ENCODE results near the gene ENAM. TPM values are rescaled to one million over a fixed set of nuclear protein-coding genes. Genes with fewer than 3 reads are reported as not detected.
"Not testable (repeated sequence)": the region's sequence is repeated elsewhere in the genome, so short reads cannot be mapped to it uniquely, and the experiment has no call there.

ENAM gene
- total RNA-seq, 4 donors from 2014 or later: under 0.01 to 0.10 TPM; not detected in 2

GRCh38 chr4:70658418-70658817 lies 29.9 kb downstream of the ENAM start:
- Histone ChIP-seq H3K36me3 (no peaks in the 10 kb centered on the region), H3K27ac (no peak overlapping the region), H3K4me3 (replicated peaks in 1 of 3) (no peak overlapping the region), H3K27me3 (no peaks in the 10 kb centered on the region), H3K4me1 (no peaks in the 10 kb centered on the region), H3K9me3 (no peaks in the 10 kb centered on the region)
- no peak for TF ChIP-seq POLR2A (IDR thresholded peaks at IDR 0.05)
- TF ChIP-seq CTCF (IDR thresholded peaks at IDR 0.05): no peak
- intact Hi-C loops (cut with DNase I): no loop called here
- no peak for DNase-seq
- WGBS, 2 donors: 72 to 74% methylated on average over 3 of the region's 3 CpGs

- H3K9me3 ChIP-seq: no peaks in the 10 kb centered on the region
- no peak overlapping the region for H3K4me3 ChIP-seq (replicated peaks in 1 of 3)
- H3K27me3 ChIP-seq: no peaks in the 10 kb centered on the region
- TF ChIP-seq CTCF (IDR thresholded peaks at IDR 0.05) (no peak), POLR2A (IDR thresholded peaks at IDR 0.05) (no peak)
- 86 to 93% methylated on average over 4 of the region's 4 CpGs for WGBS, 2 donors
- no peak overlapping the region for H3K27ac ChIP-seq
- H3K36me3 ChIP-seq: no peaks in the 10 kb centered on the region
- H3K4me1 ChIP-seq: no peaks in the 10 kb centered on the region
- intact Hi-C loops (cut with DNase I): no loop called here
- no peak for DNase-seq
Observed at GRCh38 chr4:70660106-70660505, 31.6 kb downstream of the ENAM start.

GRCh38 chr4:70661309-70661922 lies 32.9 kb downstream of the ENAM start:
- H3K27ac ChIP-seq; H3K4me3 ChIP-seq (replicated peaks in 1 of 3); intact Hi-C loops (cut with DNase I); DNase-seq; H3K27me3 ChIP-seq; H3K36me3 ChIP-seq; H3K9me3 ChIP-seq; H3K4me1 ChIP-seq: not testable (repeated sequence)
- 91 to 93% methylated on average over 5 of the region's 5 CpGs for WGBS, 2 donors

- TF ChIP-seq CTCF (IDR thresholded peaks at IDR 0.05): no peak
- no peak for TF ChIP-seq POLR2A (IDR thresholded peaks at IDR 0.05)
- intact Hi-C loops (cut with DNase I): no loop called here
- Histone ChIP-seq H3K4me1 (no peaks in the 10 kb centered on the region), H3K9me3 (no peaks in the 10 kb centered on the region), H3K27ac (no peak within 1 kb of the TSS), H3K4me3 (replicated peaks in 1 of 3) (no peak within 1 kb of the TSS), H3K27me3 (no peaks in the 10 kb centered on the region), H3K36me3 (no peaks in the 10 kb centered on the region)
- no peak for DNase-seq
- 83 to 87% methylated on average over 1 of the region's 1 CpG for WGBS, 2 donors
Observed at GRCh38 chr4:70666369-70666768, 37.8 kb downstream of the ENAM start, which contains the start of gene JCHAIN. TSS of gene JCHAIN (minus strand) at chr4:70666508. CDS start at chr4:70666490, 18 bp downstream.

GRCh38 chr4:70667740-70668535 lies 39.4 kb downstream of the ENAM start:
- H3K36me3 ChIP-seq: no peaks in the 10 kb centered on the region
- TF ChIP-seq POLR2A (IDR thresholded peaks at IDR 0.05): no peak
- no peak for TF ChIP-seq CTCF (IDR thresholded peaks at IDR 0.05)
- no peaks in the 10 kb centered on the region for H3K9me3 ChIP-seq
- H3K27me3 ChIP-seq: no peaks in the 10 kb centered on the region
- no peaks in the 10 kb centered on the region for H3K4me1 ChIP-seq
- intact Hi-C loops (cut with DNase I): no loop called here
- 44 to 54% methylated on average over 3 of the region's 3 CpGs for WGBS, 2 donors
- no peak overlapping the region for H3K27ac ChIP-seq
- H3K4me3 ChIP-seq (replicated peaks in 1 of 3): no peak overlapping the region
- DNase-seq: no peak

Data from thyroid gland (tissue), 4 donors.